Head of caudate nucleus (tissue), 42 donors: Measurements from ENCODE around the gene EID2.

Experiments
- DNase-seq, 42 donors: peaks; one replicate each; pipeline versions ENCODE4 v3.0.0 to v3.0.0-alpha.2; 2020 to 2021; ENCODE audit warnings: mixed read lengths in 7 of 42
- intact Hi-C: fragments of 100-400 bp; cut with DNase I; formaldehyde crosslinking; loops from one replicate; pipeline ENCODE4 v1.15.0; 2022

The EID2 gene

GRCh38 chr19:39542206-39542605 is 2.2 kb upstream of the EID2 start:
- intact Hi-C loops: no loop called here
- peak in 21 of 42 donors; percentile 16 to 61 (median 33) for DNase-seq

GRCh38 chr19:39540333-39540673 is 342 bp upstream of the EID2 start:
- DNase-seq: no peak
- intact Hi-C loops: no loop called here

DNA sequence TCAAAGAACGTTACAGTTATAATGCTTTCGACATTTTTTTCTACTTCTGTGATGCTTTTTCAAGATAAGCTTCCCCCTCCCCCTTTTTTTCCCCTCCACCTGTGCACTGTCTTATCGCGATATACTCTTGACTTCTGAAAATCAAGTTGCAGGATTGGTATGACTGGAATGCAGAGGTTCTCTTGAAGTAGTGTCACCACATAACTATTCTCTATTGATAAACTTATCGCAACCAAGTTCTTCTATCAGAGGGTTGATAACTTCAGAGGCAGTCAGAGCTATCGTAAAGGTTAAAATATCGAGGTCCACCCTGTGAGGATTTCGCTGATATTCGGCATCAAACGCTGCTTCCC is 820 bp downstream of the EID2 start:
- intact Hi-C loops: no loop called here
- no peak for DNase-seq

- intact Hi-C loops: loop anchor here (2.0 to 5.0 kb wide), 3 partner anchors 59 to 136 kb away; no protein-coding TSS in a partner anchor
- DNase-seq: peak in 1 of 42 donors; percentile 7
These were observed 6.2 kb downstream of the EID2 start for GRCh38 chr19:39533791-39534190.

- intact Hi-C loops: loop anchor here (2.0 to 5.0 kb wide), 2 partner anchors 58 to 136 kb away; no protein-coding TSS in a partner anchor
These were observed 6.9 kb downstream of the EID2 start for GRCh38 chr19:39533003-39533512.

DNA sequence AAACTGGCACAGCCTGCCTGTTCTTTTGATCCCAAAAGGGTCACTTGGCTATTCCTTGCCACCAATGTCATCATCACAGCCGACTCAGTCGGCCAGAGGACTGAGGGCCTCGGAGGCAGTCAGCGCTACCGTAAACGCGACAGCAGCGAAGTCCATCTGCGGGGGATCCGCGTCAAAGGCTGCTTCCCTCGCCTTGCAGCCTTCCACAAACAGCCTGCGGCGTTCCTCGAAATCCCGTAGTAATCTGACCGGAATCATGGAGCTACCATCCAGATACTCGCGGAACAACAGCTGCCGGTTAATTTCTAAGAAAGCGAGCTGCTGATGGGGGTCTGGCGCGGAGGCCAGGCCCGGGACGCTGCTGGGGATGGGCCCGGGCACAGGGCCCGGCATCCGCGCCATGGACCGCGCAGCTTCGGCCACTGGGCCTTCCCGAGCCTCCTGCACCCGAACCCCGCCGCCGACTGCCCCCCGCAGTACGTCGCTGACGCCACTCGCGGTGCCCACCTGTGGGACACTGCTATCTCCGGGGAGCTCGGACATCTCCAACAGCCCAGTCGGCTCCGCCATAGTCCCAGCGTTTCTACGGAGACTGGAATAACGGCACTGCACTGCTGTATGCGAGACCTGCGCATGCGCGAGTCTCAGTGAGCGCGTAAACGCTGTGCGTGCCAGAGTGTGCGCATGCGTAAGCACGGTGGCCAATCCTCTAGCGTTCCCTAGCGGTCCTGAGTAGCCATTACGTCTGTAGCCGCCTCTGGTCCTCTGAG is 7.5 kb downstream of the EID2 start, which contains the start of gene EID2B:
Gene EID2B, minus strand, starts transcription at position 620 of the 770 bp plus-strand sequence. Its CDS starts 50 bp downstream, at position 570.
- intact Hi-C loops: loop anchor here (2.0 to 5.0 kb wide), 2 partner anchors 58 to 135 kb away; no protein-coding TSS in a partner anchor
- DNase-seq: peak; percentile 83 to 97 (median 93)

More at GRCh38 chr19:39533003-39533512, 6.9 kb downstream of the EID2 start:
- no peak for DNase-seq

- DNase-seq: peak in 1 of 42 donors; percentile 8
- intact Hi-C loops: loop anchor here (2.0 to 5.0 kb wide), 2 partner anchors 57 to 135 kb away; no protein-coding TSS in a partner anchor
These were observed 8.1 kb downstream of the EID2 start for GRCh38 chr19:39531834-39532232.

- DNase-seq: no peak
- intact Hi-C loops: no loop called here
These were observed 14.8 kb downstream of the EID2 start for GRCh38 chr19:39525205-39525604.

DNA sequence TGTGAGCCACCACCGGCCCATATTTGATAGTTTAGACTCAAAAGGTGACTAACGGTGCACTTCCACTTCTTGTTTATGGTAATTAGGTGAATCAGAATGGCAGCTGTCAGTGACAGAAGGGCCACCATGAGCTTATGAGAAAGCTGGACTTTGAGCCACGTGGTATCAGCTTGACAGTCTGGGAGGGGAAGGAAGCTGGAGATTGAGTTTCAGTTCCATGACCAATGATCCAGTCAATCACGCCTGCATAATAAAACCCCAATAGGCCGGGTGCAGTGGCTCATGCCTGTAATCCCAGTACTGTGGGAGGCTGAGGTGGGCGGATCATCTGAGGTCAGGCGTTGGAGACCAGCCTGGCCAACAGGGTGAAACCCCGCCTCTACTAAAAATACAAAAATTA is 15.5 kb downstream of the EID2 start:
- intact Hi-C loops: no loop called here
- no peak for DNase-seq

DNA sequence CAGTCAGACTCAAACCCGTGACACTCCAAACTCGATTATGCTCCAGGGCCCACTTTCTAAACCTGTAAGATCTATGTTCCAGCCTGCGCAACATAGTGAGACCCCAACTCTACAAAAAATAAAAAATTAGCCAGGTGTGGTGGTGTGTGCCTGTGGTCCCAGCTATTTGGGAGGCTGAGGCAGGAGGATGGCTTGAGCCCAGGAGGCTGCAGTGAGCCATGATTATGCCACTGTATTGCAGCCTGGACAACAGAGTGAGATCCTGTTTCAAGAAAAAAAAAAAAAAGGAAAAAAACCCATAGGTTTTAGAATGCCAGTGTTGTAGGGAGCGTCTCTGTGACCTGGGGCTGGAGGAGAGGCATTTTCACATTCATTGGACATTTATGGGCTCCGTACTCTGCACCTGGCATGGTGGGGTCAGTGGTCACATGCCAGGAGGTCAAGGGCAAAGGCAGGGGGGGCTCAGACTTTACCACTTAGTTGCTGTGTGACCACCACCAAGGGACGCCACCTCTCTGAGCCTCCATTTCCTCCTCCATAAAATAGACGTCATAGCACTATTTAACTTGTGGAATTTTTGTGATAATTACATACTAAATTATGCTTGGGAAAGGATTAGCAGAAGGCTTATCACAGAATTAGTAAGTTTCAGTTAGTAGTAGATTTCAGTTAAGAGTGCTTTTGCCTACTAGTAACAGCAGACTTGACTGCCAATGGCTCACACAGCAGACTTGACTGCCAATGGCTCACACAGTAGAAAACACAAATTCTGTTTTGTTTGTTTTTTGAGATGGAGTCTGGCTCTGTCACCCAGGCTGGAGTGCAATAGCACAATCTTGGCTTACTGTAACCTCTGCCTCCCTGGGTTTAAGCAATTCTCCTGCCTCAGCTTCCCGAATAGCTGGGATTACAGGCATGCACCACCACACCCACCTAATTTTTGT is 19.1 kb downstream of the EID2 start:
- intact Hi-C loops: no loop called here

GRCh38 chr19:39518975-39519374 is 21.0 kb downstream of the EID2 start:
- DNase-seq: no peak
- intact Hi-C loops: no loop called here

More for the DNA sequence above, 19.1 kb downstream of the EID2 start:
- no peak for DNase-seq

GRCh38 chr19:39518458-39518857 is 21.5 kb downstream of the EID2 start:
- intact Hi-C loops: no loop called here
- no peak for DNase-seq

- intact Hi-C loops: no loop called here
- no peak for DNase-seq
These were observed 22.5 kb downstream of the EID2 start for GRCh38 chr19:39517432-39517831.

GRCh38 chr19:39516270-39516669 is 23.7 kb downstream of the EID2 start:
- DNase-seq: no peak
- intact Hi-C loops: no loop called here

DNA sequence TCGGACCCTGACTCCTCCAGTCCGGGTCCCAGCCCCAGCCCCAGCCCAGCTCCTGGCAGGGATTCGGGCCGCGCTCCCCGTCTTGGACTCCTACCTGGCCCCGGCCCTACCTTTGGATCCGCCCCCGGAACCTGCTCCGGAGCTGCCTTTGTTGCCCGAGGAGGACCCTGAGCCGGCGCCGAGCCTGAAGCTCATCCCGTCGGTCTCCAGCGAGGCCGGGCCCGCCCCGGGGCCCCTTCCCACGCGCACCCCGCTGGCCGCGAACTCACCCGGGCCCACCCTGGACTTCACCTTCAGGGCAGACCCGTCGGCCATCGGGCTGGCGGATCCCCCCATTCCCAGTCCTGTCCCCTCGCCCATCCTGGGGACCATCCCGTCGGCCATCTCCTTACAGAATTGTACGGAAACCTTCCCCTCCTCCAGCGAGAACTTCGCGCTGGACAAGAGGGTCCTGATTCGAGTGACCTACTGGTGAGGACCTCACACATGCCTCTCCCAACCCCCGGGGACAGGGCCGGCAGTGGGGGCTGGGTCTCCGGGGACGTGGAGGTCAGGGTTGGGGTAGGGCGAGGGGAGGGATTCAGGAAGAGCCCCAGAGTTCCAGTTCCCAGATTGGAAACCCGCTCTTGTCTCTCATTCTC is 24.3 kb downstream of the EID2 start:
- peak in 1 of 42 donors; percentile 31 for DNase-seq
- intact Hi-C loops: no loop called here

- peak in 14 of 42 donors; percentile 10 to 48 (median 20) for DNase-seq
- intact Hi-C loops: no loop called here
These were observed 25.0 kb downstream of the EID2 start, which contains the start of gene SELENOV for GRCh38 chr19:39514840-39515550. Gene SELENOV (plus strand): TSS chr19:39515139. CDS start chr19:39515213, 74 bp downstream.

GRCh38 chr19:39512988-39513387 is 27.0 kb downstream of the EID2 start:
- intact Hi-C loops: no loop called here
- DNase-seq: no peak

GRCh38 chr19:39509233-39509632 is 30.7 kb downstream of the EID2 start:
- DNase-seq: no peak
- intact Hi-C loops: no loop called here
